HG02588 (cell line): ENCODE results near the gene UTP18.
"Not testable (repeated sequence)": the region's sequence is repeated elsewhere in the genome, so short reads cannot be mapped to it uniquely, and the experiment has no call there.

Experiments used
- ATAC-seq: cut with Tn5 transposase; IDR thresholded peaks from one replicate; pipeline ENCODE4 v1.9.1; 2021; ENCODE audit warnings: mild to moderate bottlenecking, moderate library complexity; ENCODE audit not compliant: unreplicated experiment

Gene UTP18

DNA sequence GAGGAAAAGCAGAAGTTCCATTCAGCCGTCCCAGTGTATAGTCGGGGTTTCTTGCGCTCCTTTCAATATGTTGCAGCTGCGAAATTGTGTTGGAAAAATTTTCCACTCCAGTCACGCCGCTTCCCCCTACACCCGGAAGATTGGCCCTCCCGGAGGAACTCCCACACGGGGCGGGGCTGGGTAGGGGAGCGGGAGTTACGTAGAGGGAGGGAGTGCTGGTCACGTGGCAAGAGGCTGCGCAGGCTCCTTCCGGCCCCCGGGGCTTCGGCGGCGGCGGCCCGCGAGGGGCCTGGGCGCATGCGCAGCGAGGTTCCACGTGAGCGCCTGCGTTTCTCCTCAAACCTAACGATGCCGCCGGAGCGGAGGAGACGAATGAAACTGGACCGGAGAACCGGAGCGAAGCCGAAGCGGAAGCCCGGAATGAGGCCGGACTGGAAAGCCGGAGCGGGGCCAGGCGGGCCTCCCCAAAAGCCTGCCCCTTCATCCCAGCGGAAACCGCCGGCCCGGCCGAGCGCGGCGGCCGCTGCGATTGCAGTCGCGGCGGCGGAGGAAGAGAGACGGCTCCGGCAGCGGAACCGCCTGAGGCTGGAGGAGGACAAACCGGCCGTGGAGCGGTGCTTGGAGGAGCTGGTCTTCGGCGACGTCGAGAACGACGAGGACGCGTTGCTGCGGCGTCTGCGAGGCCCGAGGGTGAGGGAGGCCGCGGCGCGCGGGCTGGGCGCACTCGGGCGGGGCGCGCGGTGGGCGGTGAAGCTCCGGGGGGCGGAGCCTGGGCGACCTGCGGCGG lies at the start of gene UTP18:
TSS of gene UTP18 (plus strand) at position 310 of the 787 bp plus-strand sequence. CDS start at position 349, 39 bp downstream.
- peak; percentile 70 for ATAC-seq

DNA sequence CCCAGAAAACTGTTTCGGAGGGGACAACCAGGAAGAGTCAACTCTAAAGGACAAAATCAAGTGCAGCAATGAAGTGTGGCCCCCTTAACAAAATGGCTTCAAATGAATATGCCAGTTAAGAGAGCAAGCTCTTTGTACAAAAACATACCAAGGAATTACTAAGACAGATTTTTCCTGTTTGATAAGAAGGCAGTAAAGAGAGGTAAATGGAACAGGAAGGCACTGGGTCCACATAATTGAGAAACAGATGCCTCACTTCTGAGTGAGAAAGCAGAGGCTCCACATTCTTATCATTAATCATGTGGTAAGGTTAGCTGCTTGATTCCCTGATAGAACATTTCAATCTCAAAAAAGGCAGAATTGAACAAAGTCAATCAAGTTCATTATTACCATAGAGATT lies 45.4 kb upstream of the UTP18 start:
- ATAC-seq, result no peak

DNA sequence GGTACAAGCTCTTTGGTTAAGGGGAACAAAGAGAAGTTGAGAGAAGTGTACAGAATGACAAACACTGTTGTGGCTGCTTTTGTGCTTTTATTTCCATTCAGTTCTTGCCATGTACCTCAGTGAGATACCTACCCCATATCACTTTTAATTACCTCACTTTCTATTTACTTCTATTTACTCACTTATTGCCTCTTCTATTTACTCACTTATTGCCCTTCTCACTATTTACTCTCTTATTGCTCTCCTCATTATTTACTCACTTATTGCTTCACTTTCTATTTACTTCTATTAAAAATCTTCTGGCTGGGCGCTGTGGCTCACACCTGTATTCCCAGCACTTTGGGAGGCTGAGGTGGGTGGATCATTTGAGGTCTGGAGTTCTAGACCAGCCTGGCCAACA lies 42.4 kb upstream of the UTP18 start:
- ATAC-seq, result no peak

DNA sequence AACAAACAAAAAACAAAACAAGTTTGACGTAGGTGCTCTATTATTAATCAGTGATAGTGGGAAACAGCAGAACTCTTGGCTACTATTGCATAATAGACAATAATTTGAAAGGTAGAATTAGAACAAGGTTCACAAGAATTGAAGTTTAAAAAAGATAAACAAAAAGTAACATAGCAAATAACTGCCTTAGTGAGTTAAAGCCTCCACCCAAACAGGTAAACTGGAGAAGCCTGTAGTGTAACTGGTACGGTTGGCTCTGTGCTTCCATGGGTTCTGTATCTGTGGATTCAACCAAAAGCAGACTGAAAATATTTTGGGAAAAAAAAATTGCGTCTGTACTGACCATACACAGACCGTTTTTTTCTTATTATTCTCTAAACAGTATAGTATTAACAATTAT lies 39.0 kb upstream of the UTP18 start:
- no peak for ATAC-seq

DNA sequence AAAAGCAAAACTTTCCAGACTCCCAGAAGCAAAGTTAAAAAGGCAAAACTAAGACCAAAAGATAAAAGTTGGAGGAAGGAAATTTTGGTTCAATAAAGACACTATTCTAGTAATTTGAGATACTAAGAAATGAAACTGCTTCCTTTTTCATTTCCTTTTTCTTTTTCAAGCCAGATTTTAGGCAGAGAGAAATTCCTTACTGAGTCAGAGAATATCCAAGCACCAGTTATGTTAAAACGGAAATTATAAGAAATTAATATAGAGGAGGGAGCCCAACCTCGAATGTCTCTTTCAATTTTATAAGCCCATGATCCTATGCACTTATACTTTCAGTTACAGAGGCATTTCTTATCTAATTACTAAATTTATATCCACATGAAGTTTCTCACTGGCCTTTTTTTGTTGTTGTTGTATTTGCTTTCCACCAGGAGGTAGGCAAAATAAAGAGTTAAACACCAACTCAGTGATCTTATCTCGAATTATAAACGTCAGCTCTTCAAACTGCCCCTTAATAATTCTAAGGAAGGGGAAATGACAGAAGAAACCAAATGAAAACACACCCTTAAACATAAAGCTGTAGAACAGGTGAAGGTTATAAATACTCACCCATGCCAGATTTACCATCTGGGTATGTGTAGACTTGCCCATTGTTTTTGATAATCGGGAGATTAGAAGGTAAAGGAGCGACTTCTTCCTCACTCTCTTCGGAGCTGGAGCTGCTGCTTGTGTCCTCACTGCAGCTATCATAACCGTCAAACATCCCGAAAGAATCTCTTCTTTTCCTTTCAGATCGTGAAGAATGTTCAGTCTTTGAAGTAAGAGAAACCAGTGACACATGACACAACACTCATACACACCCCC lies 35.7 kb upstream of the UTP18 start:
- no peak for ATAC-seq

DNA sequence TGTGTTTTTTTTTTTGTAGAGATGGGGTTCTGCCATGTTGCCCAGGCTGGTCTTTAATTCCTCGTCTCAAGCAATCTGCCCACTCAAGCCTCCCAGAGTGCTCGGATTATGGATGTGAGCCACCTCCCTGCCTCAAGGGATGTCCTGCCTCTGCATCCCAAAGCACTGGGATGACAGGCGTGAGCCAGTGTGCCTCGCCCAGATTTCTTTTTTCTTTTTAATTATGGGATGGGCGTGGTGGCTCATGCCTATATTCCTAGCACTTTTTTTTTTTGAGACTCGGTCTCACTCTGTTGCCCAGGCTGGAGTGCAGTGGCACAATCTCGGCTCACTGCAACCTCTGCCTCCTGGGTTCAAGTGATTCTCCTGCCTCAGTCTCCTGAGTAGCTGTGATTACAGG lies 34.8 kb upstream of the UTP18 start:
- not testable (repeated sequence) for ATAC-seq

DNA sequence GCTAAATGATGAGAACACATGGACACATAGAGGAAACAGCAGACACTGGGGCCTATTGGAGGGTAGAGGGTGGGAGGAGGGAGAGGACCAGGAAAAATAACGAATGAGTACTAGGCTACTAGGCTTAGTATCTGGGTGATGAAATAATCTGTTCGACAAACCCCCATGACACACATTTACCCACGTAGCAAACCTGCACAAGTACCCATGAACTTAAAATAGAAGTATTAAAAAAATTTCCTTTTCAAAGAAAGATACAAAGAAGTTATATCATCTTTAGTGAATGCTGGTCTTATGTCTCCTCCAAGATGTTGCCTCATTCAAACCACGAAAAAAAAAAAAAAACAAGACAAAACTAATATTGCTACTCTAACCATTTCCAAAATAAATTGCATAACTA lies 32.2 kb upstream of the UTP18 start:
- no peak for ATAC-seq

DNA sequence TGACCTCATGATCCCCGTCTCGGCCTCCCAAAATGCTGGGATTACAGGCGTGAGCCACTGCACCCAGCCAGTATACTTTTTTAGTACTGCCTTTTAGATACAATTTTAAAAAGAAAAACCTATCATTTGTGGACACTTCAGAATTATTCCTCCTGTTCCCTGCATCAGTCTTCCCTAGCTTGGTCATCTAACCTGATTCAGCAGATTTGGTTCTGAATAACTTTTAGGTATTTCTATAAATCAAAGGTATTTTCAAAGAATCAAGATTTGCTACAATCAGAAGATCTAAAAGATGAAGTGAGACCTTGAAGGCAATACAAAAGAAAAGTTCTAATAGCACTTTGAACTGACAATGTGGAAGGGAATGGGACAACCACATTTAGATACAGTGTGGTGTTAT lies 30.5 kb upstream of the UTP18 start:
- no peak for ATAC-seq

DNA sequence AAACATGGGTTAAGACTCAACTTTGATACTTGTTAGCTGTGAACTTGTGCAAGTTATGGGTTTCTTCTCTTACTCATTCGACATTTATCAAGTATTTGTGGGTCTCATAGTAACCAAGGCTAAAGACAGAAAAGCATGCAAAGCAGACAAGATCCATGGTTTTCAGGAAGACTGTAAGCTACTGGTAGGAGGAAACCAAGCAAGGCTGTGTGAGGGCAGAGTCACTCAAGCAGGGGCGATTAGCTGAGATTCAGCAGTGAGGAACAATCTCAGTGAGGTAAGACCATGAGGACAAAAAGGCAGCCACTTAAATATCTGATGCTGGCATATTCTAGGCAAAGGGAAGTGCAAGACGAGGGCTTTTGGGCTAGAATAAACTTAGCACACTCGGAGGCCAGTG lies 30.0 kb upstream of the UTP18 start:
- ATAC-seq, result no peak

DNA sequence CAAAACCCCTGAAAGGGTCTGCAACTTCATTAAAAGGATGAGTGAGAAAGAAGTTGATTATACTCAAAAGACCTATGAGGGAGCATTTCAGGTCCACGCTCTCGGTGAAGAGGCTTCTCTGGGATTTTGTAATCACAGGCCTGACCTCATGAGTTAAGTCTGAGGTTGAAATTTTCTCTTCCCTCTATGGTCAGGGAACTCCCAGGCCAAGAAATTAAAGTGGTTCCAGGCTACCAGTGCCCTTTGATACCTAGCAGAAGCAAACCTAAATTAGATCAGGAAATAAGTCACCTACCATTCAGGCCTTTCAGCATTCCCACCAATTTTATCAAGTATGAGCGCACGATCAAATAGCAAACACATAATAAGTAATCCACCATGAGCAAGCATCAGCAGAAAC lies 28.3 kb upstream of the UTP18 start:
- no peak for ATAC-seq

DNA sequence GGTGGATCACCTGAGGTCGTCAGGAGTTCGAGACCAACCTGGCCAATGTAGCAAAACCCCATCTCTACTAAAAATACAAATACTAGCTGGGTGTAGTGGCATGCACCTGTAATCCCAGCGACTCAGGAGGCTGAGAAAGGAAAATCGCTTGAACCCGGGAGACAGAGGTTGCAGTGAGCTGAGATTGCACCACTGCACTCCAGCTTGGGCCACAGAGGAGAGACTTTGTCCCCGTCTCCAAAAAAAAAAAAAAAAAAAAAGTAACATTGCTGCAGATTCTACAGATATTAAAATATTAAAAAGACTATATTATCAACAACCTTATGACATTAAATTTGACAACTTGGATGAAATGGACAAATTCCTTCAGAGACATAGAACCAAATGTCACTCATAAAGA lies 26.2 kb upstream of the UTP18 start:
- ATAC-seq, result no peak

DNA sequence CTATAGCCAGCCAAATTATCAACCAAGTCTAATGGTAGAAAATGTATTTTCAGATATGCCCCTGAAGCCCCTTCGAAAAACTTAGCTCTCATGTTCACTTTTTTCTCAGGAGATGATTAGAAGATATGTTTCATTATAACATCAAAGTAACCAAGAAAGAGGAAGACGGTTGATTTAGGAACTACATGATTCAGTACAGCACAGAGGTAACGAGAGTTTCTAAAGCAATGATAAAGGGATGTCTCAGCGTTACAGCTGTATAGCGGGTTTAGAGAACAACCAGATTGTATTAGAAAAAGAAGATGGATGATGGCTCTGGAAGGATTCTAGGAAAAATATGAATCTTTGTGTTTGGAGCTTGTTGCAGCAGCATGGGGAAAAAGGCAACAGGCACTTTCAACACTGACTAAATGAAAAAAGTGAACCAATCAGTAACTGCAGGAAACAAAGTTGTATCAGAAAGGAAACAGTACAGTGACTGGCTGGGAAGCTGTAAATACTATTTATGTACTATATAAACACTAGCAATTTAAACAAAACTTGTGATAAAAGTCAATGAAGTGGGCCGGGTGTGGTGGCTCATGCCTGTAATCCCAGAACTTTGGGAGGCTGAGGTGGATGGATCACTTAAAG lies 22.0 kb upstream of the UTP18 start:
- no peak for ATAC-seq

DNA sequence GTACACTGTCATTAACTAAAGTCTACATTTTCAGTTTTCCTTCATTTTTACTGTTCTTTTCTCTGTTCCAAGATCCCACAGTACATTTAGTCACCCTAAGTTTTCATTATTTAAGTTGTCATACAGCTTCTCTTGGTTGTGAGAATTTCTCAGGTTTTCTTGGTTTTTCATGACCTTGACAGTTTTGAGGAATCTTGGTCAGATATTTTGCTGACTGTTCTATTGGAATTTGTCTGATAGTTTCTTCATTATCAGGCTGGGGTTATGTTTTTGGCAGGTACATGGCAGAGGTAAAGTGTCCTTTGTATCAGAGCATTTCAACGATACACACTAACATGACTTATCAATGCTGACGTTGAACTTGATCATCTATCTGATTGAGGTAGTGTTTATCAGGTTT lies 20.1 kb upstream of the UTP18 start:
- ATAC-seq, result no peak

DNA sequence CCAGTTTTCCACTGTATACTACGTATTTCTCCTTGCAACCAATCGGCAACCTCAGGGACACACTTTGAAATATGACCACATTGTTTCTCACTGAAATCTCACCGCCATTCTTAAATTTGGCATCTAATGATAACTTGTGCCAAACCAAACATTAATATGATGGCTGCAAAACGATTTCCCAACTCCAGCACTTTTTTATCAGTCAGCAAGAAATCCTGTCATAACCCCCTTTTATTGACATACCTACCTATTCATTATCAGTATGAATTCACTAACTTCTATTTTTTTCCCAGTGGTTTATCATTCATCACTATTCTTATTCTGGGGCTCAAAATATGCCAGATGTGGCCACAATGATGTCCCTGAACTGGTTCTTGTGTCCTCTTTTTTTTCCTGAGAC lies 16.3 kb upstream of the UTP18 start:
- ATAC-seq, result no peak

DNA sequence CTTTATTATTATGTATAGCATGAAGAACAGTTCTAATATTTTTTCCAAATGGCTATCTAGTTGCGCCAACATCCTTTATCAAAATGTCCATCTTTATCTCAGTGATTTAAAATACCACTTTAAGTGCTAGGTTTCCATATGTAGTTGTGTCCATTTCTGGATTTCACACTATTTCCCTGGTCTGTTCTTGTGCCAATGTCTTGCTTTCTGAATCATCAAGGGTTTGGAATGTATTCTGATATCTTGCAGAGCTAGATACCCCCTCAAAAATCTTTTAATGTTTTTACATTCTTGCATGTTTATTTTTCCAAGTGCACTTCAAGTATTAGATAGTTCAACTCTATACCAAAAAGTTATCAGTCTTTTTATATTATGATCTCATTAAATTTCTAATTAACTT lies 14.8 kb upstream of the UTP18 start:
- no peak for ATAC-seq

DNA sequence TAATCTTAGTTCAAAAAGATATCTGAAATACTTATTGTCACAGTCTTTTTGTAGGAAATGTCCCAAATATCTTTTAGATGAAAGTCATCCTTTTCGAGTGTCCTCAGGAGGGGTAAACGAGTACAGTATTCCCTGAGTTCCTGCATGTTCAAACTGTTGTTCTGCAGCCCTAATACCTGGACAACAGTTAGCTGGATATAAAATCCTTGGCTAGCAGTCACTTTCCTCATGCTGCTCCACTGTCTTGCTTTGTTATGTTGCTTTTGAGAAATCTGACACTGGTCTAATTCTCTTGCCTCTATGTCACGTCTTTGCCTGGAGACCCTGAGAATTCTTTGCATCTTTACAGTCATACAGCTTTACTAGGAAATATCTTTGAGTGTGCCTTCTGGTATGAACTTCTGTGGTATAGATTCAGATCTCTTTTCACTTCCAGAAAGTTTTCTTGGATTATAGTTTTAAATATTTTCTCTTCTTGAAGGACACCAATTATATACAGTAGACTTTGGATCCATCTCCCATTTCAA lies 10.0 kb upstream of the UTP18 start:
- no peak for ATAC-seq

DNA sequence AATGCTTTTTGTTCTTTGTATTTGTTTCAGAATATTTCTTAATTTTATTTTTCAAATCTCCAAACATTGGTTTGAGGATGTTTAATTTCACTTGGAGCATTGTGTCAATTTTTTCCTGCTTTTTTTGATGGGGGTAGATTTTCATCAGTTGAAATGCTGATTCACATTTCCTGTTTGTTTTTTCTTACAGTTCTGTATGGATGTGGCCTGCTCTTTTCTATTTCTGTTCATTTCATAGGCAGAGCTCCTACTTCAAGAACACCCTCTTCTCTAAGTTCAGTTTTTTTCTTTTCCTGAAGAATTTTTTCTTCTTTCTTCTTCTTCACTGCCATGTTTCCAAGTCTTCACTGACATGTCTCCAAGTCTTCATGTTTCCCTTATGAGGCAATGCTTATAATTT lies 9.3 kb upstream of the UTP18 start:
- no peak for ATAC-seq

DNA sequence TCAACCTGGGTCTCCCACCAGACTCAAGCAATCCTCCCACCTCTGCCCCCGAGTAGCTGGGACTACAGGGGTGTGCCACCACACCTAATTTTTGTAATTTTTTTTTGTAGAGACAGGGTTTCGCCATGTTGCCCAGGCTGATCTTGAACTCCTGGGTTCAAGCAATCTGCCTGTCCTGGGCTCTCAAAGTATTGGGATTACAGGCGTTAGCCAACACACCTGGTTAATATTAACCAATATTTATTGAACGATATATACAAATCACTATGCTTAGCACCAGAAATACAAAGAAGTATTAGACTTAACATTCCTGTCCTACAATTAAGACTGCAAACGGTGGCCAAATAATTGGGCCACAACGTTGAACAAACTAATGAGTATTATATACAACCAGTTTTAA lies 4.7 kb upstream of the UTP18 start:
- ATAC-seq, result no peak

DNA sequence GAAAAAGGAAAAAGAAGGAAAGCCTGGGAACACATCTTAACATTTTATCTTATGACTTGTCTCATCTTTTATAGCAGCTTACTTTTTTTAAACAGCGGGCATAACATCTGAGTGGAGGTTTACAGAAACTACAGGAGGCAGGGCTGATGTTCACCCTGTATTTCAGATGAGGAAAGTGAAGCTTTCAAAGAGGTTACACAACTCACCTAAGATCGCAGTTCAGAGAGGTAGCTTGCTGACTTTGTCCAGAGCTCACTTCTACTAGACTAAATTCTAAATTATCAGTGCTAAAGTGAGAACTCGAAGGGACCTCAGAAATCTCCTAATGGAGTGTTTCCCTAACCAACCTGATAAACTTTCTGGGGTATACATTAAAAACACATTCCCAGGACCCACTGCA lies 4.2 kb upstream of the UTP18 start:
- no peak for ATAC-seq

DNA sequence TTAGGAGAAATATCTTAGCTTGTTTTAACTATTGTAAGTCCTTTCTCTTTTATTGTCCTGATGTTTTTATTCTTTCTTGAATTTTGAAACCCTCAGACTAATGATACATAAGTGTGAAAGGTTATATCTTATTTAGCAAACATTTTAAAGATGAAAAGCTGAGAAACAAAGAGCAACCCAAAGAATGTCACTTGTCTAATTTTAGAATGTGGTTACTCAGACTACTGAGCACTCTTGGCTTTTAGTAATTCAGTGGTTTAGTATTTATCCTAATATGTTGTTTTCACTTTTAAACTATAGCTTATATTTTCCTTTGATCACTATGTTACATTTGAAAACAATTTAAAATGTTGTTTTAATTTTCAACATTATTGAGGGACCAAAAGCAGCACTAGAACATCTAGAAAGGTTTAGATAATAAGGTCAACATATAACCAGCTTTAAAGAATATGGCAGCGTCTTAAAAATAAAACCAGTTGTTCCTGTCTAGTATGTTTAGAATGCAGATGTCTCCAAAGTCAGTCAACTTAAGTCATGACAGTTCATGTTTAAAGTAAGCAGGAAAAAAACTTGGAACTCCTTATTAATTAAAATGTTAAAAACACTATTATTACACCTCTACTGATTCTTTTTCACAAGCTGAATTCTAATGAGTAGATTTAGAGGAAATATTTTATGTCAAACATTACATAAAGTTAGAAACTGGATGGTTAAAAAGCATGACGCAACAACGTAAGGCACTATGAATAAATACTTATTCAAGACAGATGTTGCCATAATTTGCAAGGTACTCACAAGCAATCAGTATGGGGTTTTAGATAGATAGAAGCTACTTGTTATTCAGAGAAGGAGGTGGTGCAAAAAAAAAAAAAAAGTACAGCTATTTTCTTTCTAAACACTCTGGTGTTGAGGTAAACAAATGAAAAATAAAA lies 2.9 kb upstream of the UTP18 start:
- ATAC-seq, result no peak
